HG03354 (cell line): ENCODE results near the gene LRIT2.

Experiments
- ATAC-seq: cut with Tn5 transposase; IDR thresholded peaks from one replicate; pipeline ENCODE4 v1.9.1; 2021; ENCODE audit warnings: mild to moderate bottlenecking; ENCODE audit not compliant: unreplicated experiment, poor library complexity, severe bottlenecking

LRIT2 gene, protein sequence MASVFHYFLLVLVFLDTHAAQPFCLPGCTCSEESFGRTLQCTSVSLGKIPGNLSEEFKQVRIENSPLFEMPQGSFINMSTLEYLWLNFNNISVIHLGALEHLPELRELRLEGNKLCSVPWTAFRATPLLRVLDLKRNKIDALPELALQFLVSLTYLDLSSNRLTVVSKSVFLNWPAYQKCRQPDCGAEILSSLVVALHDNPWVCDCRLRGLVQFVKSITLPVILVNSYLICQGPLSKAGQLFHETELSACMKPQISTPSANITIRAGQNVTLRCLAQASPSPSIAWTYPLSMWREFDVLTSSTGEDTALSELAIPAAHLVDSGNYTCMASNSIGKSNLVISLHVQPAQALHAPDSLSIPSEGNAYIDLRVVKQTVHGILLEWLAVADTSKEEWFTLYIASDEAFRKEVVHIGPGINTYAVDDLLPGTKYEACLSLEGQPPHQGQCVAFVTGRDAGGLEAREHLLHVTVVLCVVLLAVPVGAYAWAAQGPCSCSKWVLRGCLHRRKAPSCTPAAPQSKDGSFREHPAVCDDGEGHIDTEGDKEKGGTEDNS

DNA sequence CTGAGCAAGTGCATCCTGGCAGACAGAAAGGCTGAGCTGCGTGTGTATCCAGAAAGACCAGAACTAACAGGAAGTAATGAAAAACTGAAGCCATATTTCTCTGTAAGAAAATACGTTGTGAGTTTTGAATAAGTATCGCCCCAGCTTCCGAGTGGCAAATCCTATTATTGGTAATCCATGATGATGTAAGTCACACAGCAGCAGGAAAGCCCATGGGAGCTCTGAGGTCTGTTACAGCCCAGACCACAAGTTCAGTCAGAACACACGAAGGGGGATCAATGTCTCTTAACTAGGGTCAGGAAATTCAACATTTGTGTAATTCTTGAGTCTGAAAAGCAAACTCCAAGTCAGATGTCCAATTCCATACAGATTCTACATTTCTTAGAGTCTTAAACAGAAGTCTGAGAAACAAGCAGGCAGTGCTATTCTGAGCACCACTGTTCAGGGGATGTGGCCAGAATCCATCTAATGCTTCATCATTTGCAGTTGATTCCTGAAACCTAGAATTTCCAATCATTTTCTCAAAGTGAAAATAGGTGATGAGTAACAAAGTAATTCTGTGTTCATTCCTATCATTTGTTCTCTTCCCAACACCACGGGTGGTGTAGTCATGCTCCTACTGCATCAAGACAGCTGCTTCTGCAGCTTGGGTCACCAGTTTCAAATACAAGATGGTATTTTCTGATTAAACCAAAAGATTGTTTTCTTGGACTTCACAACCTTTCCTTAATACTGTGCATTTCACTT is at the start of gene LRIT2:
LRIT2 (minus strand) TSS at position 118 of the 747 bp plus-strand sequence; CDS start at position 94, 24 bp downstream.
- no peak for ATAC-seq

DNA sequence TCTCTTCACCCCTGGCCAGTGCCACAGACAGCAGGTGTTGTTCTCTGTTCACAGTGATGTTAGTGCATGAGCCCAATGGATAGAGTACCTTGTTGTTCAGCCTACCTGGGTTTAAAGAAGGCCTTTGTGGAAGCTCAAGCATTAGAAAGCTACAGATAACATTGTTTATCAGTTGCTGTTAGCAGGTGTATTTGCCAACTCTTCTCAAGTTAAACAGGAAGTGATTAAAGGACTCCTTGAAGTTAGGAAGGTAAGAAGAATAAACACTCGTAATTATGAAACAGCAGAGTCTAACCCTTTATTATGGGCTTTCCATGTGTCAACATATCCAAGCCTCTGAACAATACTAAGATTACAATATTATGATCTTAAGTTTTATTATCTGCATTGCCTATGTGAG is 45.4 kb upstream of the LRIT2 start:
- ATAC-seq: no peak

DNA sequence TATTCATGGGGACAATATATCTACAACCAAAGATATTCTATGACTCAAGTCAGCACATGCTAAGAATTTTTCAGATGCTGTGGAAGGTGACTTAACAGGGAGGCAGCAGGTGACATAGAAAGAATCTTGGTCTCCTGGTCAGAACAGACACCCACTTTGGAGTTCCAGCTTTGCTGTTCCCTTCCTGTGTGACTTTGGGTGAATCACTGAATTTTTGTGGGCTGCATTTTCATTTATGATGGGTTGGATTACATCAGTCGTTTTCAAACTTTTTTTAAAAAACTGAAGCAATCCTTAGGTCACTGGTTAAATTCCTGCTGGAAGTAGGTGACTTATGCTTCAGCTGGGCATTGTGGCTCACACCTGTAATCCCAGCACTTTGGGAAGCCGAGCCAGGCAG is 44.4 kb upstream of the LRIT2 start:
- ATAC-seq: no peak

DNA sequence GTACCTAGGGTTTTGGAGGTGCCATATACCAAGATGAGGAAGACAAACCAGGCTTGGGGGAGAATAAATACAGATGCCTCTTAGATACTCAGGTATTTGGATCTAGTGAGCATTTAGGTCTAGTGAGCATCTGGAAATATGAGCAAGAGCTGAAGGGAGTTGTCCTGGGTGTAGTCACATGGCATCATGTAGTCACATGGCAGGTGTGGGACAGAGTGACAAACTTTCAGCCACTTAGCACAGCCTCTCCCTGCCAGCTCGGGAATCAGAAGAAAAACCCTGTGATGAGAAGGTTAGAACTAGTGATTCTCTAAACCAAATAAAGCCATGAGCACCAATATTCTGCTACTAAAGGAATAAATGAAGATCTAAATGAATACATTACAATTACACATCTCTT is 43.8 kb upstream of the LRIT2 start:
- no peak for ATAC-seq

DNA sequence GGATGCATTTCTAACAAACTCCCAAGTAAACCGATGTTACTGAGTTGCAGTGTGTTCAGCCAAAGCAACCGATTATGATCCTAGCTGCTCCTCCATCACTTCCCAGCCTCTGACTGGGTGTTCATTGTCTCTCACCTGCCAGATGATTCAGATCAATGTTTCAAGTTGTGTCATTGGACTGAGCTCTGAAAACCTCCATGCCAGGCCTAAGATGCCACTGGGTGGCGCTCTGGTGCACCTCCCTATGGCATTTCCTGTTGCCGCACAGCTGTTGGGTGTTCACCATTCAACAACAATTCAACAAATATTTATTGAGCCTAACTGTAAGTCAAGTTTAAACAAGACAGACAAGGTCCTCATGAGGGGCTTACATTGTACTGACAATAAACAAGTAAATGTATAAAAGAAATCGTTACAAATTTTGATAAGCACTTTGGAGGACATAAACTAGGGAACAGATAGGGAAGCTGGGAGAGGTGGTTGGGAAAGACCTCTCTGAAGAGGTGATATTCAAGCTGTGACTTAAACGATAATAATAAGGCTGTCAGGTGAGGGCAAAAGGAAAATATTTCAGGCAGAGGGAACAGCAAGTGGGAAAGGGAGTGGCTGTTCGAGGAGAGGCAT is 42.3 kb upstream of the LRIT2 start:
- peak; percentile 53 for ATAC-seq

DNA sequence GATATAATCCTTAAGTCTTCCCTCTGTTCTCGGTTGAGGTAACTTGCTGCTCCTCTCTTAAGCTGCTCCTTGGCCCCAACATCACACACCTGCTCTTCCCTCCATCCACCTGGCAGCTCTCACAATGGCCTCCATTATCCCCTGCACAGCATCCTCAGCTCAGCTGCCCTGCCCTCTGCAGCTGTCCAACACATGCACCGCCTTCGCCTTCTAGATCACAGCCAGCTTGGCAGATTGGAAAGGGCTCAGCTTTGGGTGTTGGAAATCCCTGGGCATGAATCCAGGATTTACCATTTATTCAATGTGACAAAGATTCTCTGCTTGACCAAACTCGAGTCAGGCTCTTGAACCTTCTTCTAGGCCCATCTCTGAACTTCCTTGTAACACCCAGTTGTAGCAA is 40.1 kb upstream of the LRIT2 start:
- ATAC-seq: no peak

DNA sequence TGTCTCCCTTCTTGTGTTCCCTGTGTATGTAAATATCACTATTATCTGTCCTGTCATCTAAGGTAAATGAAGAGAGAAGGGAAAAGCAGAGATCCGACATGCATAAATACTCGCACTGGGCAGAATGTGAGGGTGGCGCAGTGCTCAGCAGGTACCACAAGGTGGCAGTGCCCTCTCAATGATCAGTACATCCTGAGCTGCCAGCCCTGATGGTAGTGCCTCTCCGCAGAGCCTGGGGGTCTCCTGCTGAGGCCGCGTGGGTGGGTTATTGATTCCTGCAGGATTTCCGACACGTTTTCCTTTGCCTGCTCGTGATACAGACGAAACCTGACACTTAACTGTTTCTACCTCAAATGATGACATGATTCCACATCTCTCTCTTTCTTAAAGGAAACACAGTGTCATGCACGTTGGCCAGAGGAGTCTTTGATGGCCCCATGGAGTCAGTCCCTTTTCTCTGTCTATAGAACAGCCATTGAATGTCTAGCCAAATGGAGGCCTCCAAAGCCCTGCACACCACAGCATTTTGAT is 39.3 kb upstream of the LRIT2 start:
- peak; percentile 96 for ATAC-seq

DNA sequence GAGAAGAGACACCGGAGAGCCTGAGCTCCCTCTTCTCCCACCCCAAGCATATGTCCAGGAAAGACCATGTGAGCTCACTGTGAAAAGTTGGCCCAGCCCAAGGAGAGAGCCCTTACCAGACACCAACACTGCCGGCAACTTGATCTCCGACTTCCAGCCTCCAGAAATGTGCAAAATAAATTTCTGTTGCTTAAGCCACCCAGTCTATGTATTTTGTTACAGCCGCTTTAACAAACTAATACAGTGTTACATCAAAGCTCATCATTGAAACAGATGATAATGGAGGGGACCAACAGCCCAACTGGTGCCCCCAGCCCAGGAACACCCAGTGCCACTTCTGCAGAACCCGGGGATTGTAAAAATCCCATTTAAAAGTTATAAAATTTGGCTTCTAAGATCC is 38.4 kb upstream of the LRIT2 start:
- ATAC-seq: no peak

DNA sequence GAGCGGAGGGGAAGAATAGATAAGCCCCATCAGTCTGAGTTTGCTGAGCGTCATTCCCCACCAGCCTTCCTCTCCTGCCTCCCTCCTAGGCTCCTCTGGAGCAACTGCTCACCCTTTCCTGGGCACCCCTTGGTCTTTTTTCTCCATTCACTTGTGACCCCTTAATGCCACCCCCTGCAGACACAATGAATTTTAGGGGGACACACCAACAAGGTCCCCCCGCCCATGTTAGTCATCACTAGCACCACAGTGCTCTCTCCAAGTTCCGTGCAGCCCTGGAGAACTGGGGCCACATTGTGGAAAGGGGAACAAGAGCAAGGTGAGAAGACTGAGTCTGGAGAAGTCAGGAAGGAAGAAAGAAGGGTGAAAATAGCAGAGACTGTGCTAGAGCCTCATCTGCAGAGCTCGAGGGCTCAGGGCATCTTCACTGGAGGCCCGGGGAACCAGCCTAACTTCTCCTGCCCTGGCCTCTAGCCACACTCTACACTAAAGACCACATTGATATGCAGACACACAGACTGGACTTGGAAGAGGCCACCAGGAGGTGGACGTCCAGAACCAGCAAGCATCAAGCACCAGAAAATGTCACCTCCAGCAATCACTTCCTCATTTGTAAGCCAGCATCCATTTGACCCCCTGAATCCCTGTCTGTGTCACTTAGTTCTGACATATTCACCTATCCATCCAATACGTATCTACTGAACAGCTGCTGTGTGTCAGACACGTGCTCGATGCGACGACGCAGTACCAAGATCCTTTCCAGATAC is 37.0 kb upstream of the LRIT2 start:
- ATAC-seq: no peak

DNA sequence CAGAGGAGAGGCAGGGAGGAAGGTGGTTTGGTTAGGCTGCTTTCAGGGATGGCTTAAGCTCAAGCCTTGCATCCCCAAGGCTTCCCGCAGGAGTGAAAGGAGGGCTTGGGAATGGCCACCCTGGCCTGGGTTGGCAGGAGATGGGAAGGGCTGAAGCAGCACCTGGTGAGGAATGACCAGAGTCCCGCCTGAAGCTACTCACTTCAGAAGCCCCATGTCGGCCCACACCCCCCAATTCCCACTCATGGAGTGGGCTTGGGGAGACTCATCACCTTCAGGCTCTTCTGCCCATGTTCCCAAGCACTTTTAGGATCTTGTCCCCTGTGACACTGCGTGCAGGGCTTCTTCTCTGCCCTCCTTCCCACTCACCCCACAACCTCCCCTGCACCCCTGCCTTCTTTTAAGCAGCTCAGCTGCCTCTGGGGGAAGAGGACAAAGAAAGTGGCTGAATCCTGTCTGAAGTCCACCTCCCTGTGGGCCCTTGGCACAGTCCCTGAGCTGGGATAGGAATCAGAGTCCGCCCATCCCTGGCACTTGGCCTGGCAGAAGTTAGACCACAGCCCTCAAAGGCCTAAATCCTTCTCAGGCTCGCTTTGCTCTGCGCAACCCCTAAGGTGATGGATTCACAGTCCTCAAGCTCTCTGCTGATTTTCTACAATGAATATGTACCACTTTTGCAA is 36.0 kb upstream of the LRIT2 start:
- ATAC-seq: no peak

DNA sequence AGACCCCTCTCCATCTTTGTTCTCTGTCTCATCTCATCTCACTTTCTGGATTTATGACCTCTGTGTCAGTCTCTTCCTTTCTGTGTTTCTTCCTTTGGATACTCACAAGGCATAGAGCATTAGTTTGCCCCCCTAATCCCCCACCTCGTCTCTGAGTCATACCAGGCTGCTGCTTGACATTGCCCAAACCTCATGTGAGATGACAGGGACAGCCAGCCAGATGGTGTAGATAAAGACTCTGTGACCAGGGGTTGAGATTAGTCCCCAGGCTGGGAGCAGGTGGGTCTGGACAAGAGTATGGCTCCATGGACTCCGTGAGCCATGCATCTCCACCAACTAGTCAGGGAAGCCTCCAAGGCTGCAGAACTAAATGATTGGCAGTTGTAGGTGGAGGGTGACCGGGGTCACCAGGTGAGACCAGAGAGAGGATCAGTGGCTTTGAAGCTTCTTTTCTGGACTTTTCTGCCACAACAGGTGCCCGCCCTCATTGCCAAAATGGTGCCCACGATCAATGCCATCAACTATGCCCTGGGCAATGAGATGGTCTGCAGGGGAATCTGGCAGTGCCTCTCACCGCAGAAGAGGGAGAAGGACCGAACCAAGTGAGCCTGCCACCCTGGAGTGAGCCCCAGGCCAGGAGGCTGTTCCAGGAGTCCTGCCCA is 32.8 kb upstream of the LRIT2 start:
- ATAC-seq: no peak

DNA sequence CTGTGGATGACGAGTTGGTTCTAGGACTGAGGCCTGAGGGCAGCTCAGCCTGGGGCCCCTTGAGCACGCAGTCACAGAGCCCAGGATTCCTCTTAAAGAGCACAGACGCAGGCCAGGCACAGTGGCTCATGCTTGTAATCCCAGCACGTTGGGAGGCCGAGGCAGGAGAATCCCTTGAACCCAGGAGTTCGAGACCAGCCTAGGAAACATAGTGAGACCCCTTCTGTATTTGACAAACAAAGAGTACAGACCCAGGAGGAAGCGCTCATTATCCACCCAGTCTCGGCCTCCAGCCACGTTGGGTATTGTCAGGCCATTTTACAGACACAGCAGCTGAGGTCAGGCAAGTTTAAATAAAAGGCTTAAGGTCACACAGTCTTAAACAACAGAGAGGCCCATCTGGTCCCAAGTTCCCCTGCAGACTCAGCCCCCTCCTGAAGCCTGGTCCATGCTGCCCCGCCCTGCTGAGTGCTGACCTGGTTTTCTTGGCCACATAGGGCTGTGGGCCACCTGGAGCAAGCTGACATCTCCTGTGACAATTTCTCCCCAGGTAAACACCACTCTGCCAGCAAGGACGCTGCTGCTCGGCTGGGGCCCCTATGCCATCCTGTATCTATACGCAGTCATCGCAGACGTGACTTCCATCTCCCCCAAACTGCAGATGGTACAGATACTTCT is 32.1 kb upstream of the LRIT2 start:
- no peak for ATAC-seq

DNA sequence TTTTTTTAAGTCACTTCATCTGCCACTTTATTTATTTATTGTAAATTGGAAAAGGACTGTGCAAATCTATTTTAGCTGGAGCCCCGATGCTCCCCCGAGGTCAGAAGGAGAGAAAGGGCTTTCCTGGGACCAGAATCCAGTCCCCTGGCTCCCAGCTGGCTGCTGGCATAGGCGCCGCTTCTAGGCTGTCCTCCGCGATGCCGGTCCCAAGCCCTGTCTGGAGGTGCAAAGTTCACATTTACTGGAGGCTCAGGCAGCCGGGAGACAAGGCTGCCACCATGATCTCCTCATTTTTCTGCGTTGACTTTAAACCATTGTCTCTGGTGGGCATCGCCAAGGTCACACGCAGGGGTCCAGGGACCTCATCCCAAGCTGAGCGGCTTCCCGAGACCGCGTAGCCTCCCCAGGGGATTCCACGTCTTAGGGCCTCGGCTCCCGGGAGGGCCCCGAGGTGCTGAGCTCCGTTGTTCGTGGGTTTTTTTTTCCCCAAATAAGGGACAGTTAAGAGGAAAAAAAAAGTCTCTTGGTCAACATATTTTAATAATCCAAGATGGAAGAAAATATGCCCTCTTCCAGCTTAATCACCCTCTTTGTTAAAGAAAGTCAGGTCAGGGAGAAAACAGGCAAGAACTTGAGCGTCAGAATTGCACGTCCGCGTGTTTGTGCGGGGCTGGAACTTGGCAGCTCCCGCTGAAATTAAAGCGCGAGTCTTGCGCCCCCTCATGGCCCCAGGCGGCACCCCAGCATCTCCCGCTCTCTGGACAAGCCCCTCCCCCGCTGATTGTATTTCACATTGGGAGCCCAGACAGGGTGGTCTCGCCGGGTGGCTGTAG is 31.4 kb upstream of the LRIT2 start:
- peak; percentile 87 for ATAC-seq

DNA sequence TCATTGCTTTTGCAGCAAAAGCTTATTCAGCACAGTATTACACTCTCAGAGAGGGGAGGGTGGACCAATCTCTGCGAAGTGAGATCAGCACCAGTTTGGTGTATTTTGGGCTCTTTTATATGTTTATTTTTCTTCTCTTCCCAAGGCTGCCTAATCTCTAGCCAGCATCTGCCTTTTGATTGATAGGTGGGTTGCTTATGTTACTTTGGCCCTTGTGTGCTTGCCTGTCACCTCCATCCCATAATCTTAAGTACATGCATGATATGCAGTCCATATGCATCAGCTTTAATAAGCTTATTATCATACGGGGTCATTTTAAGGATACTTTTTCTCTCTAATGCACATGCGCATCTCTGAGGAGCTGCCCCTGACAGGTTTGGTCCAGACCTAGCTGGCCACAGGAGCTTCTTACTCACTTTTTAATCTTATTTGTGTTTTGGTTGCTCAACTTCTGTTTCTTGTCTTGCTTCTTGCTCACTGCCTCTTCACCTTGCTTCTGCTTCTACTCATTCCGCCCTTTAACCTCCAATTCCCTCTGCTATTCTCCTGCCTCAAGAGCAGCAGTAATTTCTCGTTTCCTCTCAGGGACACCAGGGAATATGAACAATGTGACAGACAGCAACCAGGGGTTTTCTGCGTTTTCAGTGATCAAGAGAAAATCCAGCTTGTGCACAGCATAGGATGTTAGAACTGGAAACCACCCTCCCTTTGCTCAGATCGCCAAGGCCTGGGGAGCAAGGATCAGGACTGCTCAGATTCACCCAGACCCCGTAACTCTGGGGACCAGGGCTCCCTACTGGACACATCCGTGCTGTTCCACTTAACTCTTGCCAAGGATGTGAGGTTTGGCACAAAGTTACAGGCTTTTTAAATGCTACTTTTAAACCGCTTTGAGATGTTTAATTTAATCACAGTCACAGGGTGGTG is 29.5 kb upstream of the LRIT2 start:
- no peak for ATAC-seq

DNA sequence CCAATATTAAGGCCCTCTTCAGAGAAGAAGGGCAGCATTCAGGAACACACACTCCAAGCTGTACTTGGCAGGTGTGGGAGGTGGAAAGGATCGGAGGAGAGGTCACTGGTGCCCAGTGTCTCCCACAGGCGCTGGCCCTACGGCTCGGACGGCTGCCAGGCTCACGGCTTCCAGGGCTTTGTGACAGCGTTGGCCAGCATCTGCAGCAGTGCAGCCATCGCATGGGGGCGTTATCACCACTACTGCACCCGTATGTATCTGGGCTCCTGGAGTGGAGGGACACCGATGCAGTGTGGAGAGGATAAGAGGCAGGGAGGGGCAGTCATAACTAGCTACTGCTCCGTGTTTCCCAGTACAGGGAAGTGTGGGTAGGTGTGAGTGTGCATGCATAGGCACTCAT is 23.4 kb upstream of the LRIT2 start:
- ATAC-seq: no peak

DNA sequence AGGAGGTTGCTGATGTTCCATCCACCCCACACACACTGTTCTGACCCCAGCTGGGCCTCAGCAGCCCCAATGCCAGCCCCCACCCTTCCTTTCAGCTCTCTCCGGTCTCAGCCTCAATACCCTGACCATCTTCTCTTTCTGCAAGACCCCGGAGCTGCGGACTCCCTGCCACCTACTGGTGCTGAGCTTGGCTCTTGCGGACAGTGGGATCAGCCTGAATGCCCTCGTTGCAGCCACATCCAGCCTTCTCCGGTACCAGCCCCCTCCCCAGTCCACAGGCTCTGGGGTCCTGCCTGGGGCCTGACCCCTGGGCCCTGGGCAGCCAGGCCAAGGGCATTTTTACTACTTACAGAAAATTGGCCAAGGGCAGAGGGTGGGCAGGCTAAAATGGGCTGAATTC is 22.2 kb upstream of the LRIT2 start:
- ATAC-seq: no peak
